HEK293 (cell line): ENCODE measurements around the gene VIPR2.
A peak's percentile ranks its signal among the peaks of the same experiment; 100 is the strongest.

Experiments
- CTCF ChIA-PET: fragments of 350-600 bp; formaldehyde crosslinking; extraction: SDS; loops from one replicate; lab custom pipeline; 2021; ENCODE audit warnings: antibody characterized with exemption; lab: Yijun Ruan, JAX
- POLR2A ChIA-PET: fragments of 300-600 bp; formaldehyde crosslinking; extraction: SDS; loops from one replicate; lab custom pipeline; 2020; ENCODE audit warnings: antibody characterized with exemption, inconsistent platforms; lab: Yijun Ruan, JAX
- H3K27ac ChIP-seq: fragments of 200-500 bp; sonication (Bioruptor generic); 2 replicates; pipeline ENCODE4 v1.5.1; 2014; ENCODE audit warnings: low read depth, low read length, control low read depth, inconsistent platforms; ENCODE audit errors: extremely low read depth
- H3K36me3 ChIP-seq, 2 experiments: fragments of 200-500 bp in 1 of 2; sonication (Bioruptor generic) in 1 of 2; 1 replicate in 1 of 2; 2 replicates in 1 of 2; pipeline ENCODE4 v1.5.1; 2014 to 2017; ENCODE audit warnings: inconsistent platforms in 2 of 2, low read length in 2 of 2; ENCODE audit not compliant: control insufficient read depth in 2 of 2, insufficient read depth in 1 of 2
- H3K4me1 ChIP-seq: fragments of 200-500 bp; sonication (Bioruptor generic); 2 replicates; pipeline ENCODE4 v1.5.1; 2014; ENCODE audit warnings: mild to moderate bottlenecking, low read length, inconsistent platforms; ENCODE audit not compliant: control insufficient read depth, insufficient read depth
- H3K4me3 ChIP-seq: 2 replicates; pipeline ENCODE4 v1.5.1; 2011; ENCODE audit warnings: low read depth, mild to moderate bottlenecking, control low read depth, low read length, moderate library complexity
- H3K9me3 ChIP-seq: fragments of 200-500 bp; sonication (Bioruptor generic); 2 replicates; pipeline ENCODE4 v1.5.1; 2014; ENCODE audit warnings: low read depth, low read length, inconsistent platforms; ENCODE audit not compliant: control insufficient read depth, insufficient read depth
- GFI1B ChIP-seq: fragments of 450-650 bp; formaldehyde crosslinking; IDR thresholded peaks from 2 replicates; pipeline ENCODE4 v1.5.1; 2016; ENCODE audit warnings: missing biosample characterization, missing genetic modification characterization
- HOXA7 ChIP-seq: sonication (generic); formaldehyde crosslinking; IDR thresholded peaks from 2 replicates; pipeline ENCODE4 v1.8.1; 2022; ENCODE audit warnings: missing genetic modification reagents, borderline replicate concordance
- HOXD13 ChIP-seq: sonication (generic); formaldehyde crosslinking; IDR thresholded peaks from 2 replicates; pipeline ENCODE4 v1.8.0; 2022; ENCODE audit warnings: missing genetic modification reagents, borderline replicate concordance
- MEIS1 ChIP-seq: sonication (generic); formaldehyde crosslinking; IDR thresholded peaks from 2 replicates; pipeline ENCODE4 v1.8.1; 2022; ENCODE audit warnings: missing genetic modification reagents, mild to moderate bottlenecking, borderline replicate concordance
- TCF7L2 ChIP-seq: IDR thresholded peaks from 2 replicates; pipeline ENCODE4 v1.6.1; 2011; ENCODE audit warnings: low read depth, mild to moderate bottlenecking, inconsistent platforms, low read length, moderate library complexity, borderline replicate concordance
- ZEB2 ChIP-seq: fragments of 450-650 bp; formaldehyde crosslinking; IDR thresholded peaks from 2 replicates; pipeline ENCODE4 v1.5.1; 2016; ENCODE audit warnings: missing biosample characterization, missing genetic modification characterization
- ZFP3 ChIP-seq: fragments of 450-650 bp; formaldehyde crosslinking; IDR thresholded peaks from 2 replicates; pipeline ENCODE4 v1.5.1; 2016; ENCODE audit warnings: low read depth, missing biosample characterization, missing genetic modification characterization
- ZFP41 ChIP-seq: fragments of 450-650 bp; formaldehyde crosslinking; IDR thresholded peaks from 2 replicates; pipeline ENCODE4 v1.5.1; 2016; ENCODE audit warnings: missing biosample characterization, missing genetic modification characterization, borderline replicate concordance
- ZIC2 ChIP-seq: fragments of 450-650 bp; formaldehyde crosslinking; IDR thresholded peaks from 2 replicates; pipeline ENCODE4 v1.5.1; 2016; ENCODE audit warnings: missing biosample characterization, missing genetic modification characterization
- ZNF112 ChIP-seq: fragments of 450-650 bp; formaldehyde crosslinking; IDR thresholded peaks from 2 replicates; pipeline ENCODE4 v1.5.0; 2017; ENCODE audit warnings: missing biosample characterization, missing genetic modification characterization
- ZNF133 ChIP-seq: fragments of 450-650 bp; formaldehyde crosslinking; IDR thresholded peaks from 2 replicates; pipeline ENCODE4 v1.5.1; 2016; ENCODE audit warnings: missing biosample characterization, missing genetic modification characterization
- ZNF148 ChIP-seq: fragments of 450-650 bp; formaldehyde crosslinking; IDR thresholded peaks from 2 replicates; pipeline ENCODE4 v1.5.0; 2017; ENCODE audit warnings: missing biosample characterization, missing genetic modification characterization, borderline replicate concordance
- ZNF223 ChIP-seq: fragments of 450-650 bp; formaldehyde crosslinking; IDR thresholded peaks from 2 replicates; pipeline ENCODE4 v1.5.1; 2016; ENCODE audit warnings: missing biosample characterization, missing genetic modification characterization
- ZNF416 ChIP-seq: fragments of 450-650 bp; formaldehyde crosslinking; IDR thresholded peaks from 2 replicates; pipeline ENCODE4 v1.5.1; 2016; ENCODE audit warnings: missing biosample characterization, missing genetic modification characterization
- ZNF473 ChIP-seq: fragments of 450-650 bp; formaldehyde crosslinking; IDR thresholded peaks from 2 replicates; pipeline ENCODE4 v1.5.1; 2017; ENCODE audit warnings: missing biosample characterization, missing genetic modification characterization
- ZNF521 ChIP-seq: fragments of 450-650 bp; formaldehyde crosslinking; IDR thresholded peaks from 2 replicates; pipeline ENCODE4 v1.5.1; 2017; ENCODE audit warnings: missing biosample characterization, mild to moderate bottlenecking, missing genetic modification characterization
- ZNF529 ChIP-seq: fragments of 450-650 bp; formaldehyde crosslinking; IDR thresholded peaks from 2 replicates; pipeline ENCODE4 v1.5.1; 2017; ENCODE audit warnings: missing genetic modification characterization, missing biosample characterization; ENCODE audit not compliant: insufficient replicate concordance
- ZNF530 ChIP-seq: fragments of 450-650 bp; formaldehyde crosslinking; IDR thresholded peaks from 2 replicates; pipeline ENCODE4 v1.5.1; 2016; ENCODE audit warnings: low read depth, missing biosample characterization, missing genetic modification characterization
- ZNF585B ChIP-seq: fragments of 450-650 bp; formaldehyde crosslinking; IDR thresholded peaks from 2 replicates; pipeline ENCODE4 v1.5.1; 2016; ENCODE audit warnings: missing biosample characterization, missing genetic modification characterization
- ZNF600 ChIP-seq: fragments of 450-650 bp; formaldehyde crosslinking; IDR thresholded peaks from 2 replicates; pipeline ENCODE4 v1.5.1; 2016; ENCODE audit warnings: missing biosample characterization, missing genetic modification characterization
- ZNF610 ChIP-seq: fragments of 450-650 bp; formaldehyde crosslinking; IDR thresholded peaks from 2 replicates; pipeline ENCODE4 v1.5.1; 2016; ENCODE audit warnings: missing biosample characterization, missing genetic modification characterization, borderline replicate concordance
- ZNF624 ChIP-seq: fragments of 450-650 bp; formaldehyde crosslinking; IDR thresholded peaks from 2 replicates; pipeline ENCODE4 v1.5.1; 2017; ENCODE audit warnings: missing biosample characterization, missing genetic modification characterization
- ZNF639 ChIP-seq: fragments of 450-650 bp; formaldehyde crosslinking; IDR thresholded peaks from 2 replicates; pipeline ENCODE4 v1.5.1; 2016; ENCODE audit warnings: missing biosample characterization, missing genetic modification characterization

The VIPR2 gene

GRCh38 chr7:159017741-159018140 is 126.9 kb downstream of the VIPR2 start:
- Histone ChIP-seq H3K4me3 (no peak overlapping the region), H3K27ac (no peak overlapping the region), H3K4me1 (no peaks in the 10 kb centered on the region), H3K9me3 (no peaks in the 10 kb centered on the region), H3K36me3 (no peaks in the 10 kb centered on the region)
- ChIA-PET POLR2A (no interaction called here), CTCF (interaction anchor here (0.7 to 0.8 kb wide), 3 partner anchors 13 to 203 kb away, joined by 3 to 4 read pairs (median 3); no protein-coding TSS in a partner anchor)
- TF ChIP-seq ZNF133 (tag by site-specific recombination) (no peak), ZNF530 (tag by site-specific recombination) (no peak), ZIC2 (peak; percentile 16; the same call in 1 of the 2 replicates)

GRCh38 chr7:159017210-159017609 is 127.5 kb downstream of the VIPR2 start:
- no peaks in the 10 kb centered on the region for H3K4me1 ChIP-seq
- POLR2A ChIA-PET = no interaction called here
- H3K4me3 ChIP-seq = no peak overlapping the region
- TF ChIP-seq ZNF624 (tag by site-specific recombination) (no peak), ZNF223 (tag by site-specific recombination) (no peak), HOXA7 (no peak), ZNF473 (tag by site-specific recombination) (no peak), MEIS1 (CRISPR knock-in tag) (no peak), ZNF610 (tag by site-specific recombination) (no peak), ZNF416 (tag by site-specific recombination) (no peak), HOXD13 (CRISPR knock-in tag) (no peak), TCF7L2 (no peak), ZNF521 (no peak), GFI1B (tag by site-specific recombination) (no peak), ZEB2 (tag by site-specific recombination) (no peak), ZNF529 (tag by site-specific recombination) (no peak), ZNF600 (tag by site-specific recombination) (no peak), ZNF148 (tag by site-specific recombination) (no peak), ZFP41 (tag by site-specific recombination) (no peak), ZFP3 (tag by site-specific recombination) (no peak), ZNF585B (tag by site-specific recombination) (no peak), ZNF639 (tag by site-specific recombination) (no peak), ZNF112 (no peak)
- CTCF ChIA-PET = interaction anchor here (0.7 to 0.8 kb wide), 2 partner anchors 14 to 17 kb away, joined by 3 to 4 read pairs; no protein-coding TSS in a partner anchor
- H3K27ac ChIP-seq = no peak overlapping the region
- no peaks in the 10 kb centered on the region for H3K36me3 ChIP-seq
- H3K9me3 ChIP-seq = no peaks in the 10 kb centered on the region
